COLO829 (cell line): ENCODE results near the gene DNAJA4.

Experiments used
- DNase-seq: peaks from one replicate; pipeline ENCODE4 v3.0.0; 2012; ENCODE audit warnings: low spot score

Gene DNAJA4

GRCh38 chr15:78264304-78265136 is at the start of gene DNAJA4:
Gene DNAJA4, plus strand, starts transcription at chr15:78264562. Its CDS starts 202 bp downstream, at chr15:78264764.
- no peak for DNase-seq

GRCh38 chr15:78216276-78217104 is 47.9 kb upstream of the DNAJA4 start:
- no peak for DNase-seq

- no peak for DNase-seq
These were observed 43.6 kb upstream of the DNAJA4 start for GRCh38 chr15:78220713-78221112.

GRCh38 chr15:78222745-78223395 is 41.5 kb upstream of the DNAJA4 start:
- no peak for DNase-seq

GRCh38 chr15:78223396-78224022 is 40.9 kb upstream of the DNAJA4 start:
- DNase-seq = no peak

- DNase-seq = no peak
These were observed 40.3 kb upstream of the DNAJA4 start for GRCh38 chr15:78224023-78224411.

- no peak for DNase-seq
These were observed 38.4 kb upstream of the DNAJA4 start for GRCh38 chr15:78225783-78226541.

- DNase-seq = no peak
These were observed 35.9 kb upstream of the DNAJA4 start for GRCh38 chr15:78228356-78228996.

GRCh38 chr15:78229431-78230406 is 34.6 kb upstream of the DNAJA4 start:
- DNase-seq = no peak

- DNase-seq = no peak
These were observed 31.4 kb upstream of the DNAJA4 start for GRCh38 chr15:78232951-78233350.

GRCh38 chr15:78233496-78233895 is 30.9 kb upstream of the DNAJA4 start:
- no peak for DNase-seq

- peak; percentile 50 for DNase-seq
These were observed 29.8 kb upstream of the DNAJA4 start, which contains the start of gene ACSBG1 for GRCh38 chr15:78234515-78235040. Gene ACSBG1, minus strand, starts transcription at chr15:78234565. Its CDS starts 64 bp downstream, at chr15:78234501.

GRCh38 chr15:78236491-78236890 is 27.9 kb upstream of the DNAJA4 start:
- no peak for DNase-seq

GRCh38 chr15:78237146-78237545 is 27.2 kb upstream of the DNAJA4 start:
- no peak for DNase-seq

- DNase-seq = no peak
These were observed 24.6 kb upstream of the DNAJA4 start for GRCh38 chr15:78239811-78240210.

GRCh38 chr15:78241017-78241416 is 23.3 kb upstream of the DNAJA4 start:
- peak; percentile 55 for DNase-seq

GRCh38 chr15:78242128-78242527 is 22.2 kb upstream of the DNAJA4 start:
- DNase-seq = no peak

GRCh38 chr15:78243058-78243457 is 21.3 kb upstream of the DNAJA4 start:
- no peak for DNase-seq

- no peak for DNase-seq
These were observed 20.8 kb upstream of the DNAJA4 start for GRCh38 chr15:78243491-78243941.
